Measurements from ENCODE around the gene SPN. TPM values are rescaled to one million over a fixed set of nuclear protein-coding genes. Genes with fewer than 3 reads are reported as not detected.

The SPN gene
- total and polyA plus RNA-seq, 11 donors, result 0.44 to 17.0 (median 1.3) TPM

DNA sequence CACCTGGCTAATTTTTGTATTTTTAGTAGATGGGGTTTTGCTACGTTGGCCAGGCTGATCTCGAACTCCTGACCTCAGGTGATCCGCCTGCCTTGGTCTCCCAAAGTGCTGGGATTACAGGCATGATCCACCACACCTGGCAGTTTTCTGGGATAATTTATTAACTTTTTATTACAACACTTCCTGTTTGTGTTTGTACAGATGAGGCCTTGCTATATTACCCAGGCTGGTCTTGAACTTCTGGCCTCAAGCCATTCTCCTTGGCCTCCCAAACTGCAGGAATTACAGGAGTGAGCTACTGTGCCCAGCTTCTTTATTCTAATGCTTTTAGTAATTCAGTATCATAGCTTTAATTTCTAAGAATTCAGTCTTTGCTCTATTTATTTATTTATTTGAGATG, 16.1 kb upstream of the SPN start:
- H3K27me3 ChIP-seq, result no peaks in the 10 kb centered on the region
- TF ChIP-seq POLR2A (IDR thresholded peaks at IDR 0.05) (no peak), CTCF (IDR thresholded peaks at IDR 0.05) (no peak)
- intact Hi-C loops (cut with DNase I), result no loop called here
- DNase-seq (no peak), ATAC-seq (no peak)
- no peak overlapping the region for H3K27ac ChIP-seq
- H3K9me3 ChIP-seq, result no peaks in the 10 kb centered on the region
- no peak overlapping the region for H3K4me3 ChIP-seq
- peaks cover 0 to 26% (median 0%) of the 10 kb centered on the region in 12 donors for H3K4me1 ChIP-seq
- 94 to 98% (median 95%) methylated on average over 3 of the region's 3 CpGs for WGBS, 4 donors
- H3K36me3 ChIP-seq, result no peaks in the 10 kb centered on the region

DNA sequence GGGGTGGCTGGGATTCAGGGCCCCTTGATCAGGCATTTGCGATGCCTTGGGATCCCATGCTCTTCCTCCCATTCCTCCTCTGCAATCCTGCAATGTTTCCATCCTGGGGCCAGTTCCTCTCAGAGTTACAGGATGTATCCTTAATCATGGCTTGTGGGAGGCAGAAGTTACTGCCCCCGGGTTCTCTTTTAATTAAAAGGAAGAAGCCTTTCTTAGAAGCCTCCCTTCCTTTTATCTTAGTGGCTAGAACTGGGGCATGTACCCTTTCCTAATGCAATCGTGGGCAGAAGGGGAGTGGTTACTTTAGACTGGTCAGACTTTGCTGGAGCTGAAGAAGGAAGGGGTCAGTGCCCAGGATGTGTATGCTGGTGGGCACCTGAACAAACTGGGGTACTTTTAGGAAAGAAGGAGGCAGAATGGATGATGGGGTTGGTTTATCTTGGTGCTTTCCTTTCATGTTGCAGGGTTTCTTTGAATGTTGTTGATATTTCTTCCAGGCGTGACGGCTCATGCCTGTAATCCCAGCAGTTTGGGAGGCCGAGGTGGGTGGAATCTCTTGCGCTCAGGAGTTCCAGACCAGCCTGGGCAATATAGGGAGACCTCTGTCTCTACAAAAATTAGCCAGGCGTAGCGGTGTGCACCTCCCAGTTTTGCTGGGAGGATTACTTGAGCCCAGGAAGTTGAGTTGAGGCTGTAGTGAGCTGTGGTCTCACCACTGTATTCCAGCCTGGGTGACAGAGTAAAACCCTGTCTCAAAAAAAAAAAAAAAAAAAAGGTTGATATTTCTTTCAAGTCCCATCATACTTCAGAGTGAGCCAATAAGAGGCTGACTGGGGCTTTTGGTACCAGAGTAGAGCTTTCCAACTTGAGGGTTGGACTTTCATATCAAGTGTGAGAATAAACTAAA, 13.2 kb upstream of the SPN start:
- Histone ChIP-seq H3K36me3 (no peaks in the 10 kb centered on the region), H3K27ac (no peak overlapping the region), H3K4me3 (no peak overlapping the region), H3K27me3 (no peaks in the 10 kb centered on the region), H3K9me3 (no peaks in the 10 kb centered on the region), H3K4me1 (peaks cover 0 to 18% (median 0%) of the 10 kb centered on the region in 12 donors)
- DNase-seq (no peak), ATAC-seq (no peak)
- 69 to 74% (median 73%) methylated on average over 9 of the region's 9 CpGs for WGBS, 4 donors
- intact Hi-C loops (cut with DNase I), result no loop called here
- TF ChIP-seq CTCF (IDR thresholded peaks at IDR 0.05), result no peak
- TF ChIP-seq POLR2A (IDR thresholded peaks at IDR 0.05), result no peak

DNA sequence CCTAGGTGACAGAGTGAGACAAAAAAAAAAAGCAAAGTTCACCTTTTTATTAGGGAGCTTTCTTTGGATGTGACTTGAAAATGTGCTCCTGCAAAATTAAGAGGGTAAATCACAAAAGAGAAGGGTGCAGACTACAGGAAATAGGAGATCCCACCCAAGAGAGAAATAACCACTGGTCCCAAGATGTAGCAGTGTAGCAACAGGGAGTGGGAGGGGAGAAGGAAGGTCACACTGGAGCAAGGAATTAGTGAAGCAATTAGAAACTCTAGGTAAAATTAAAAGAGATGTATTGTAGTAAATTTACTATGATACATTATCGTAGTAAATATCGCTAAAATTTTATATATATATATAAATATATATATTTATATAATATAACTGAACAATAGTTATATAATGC, 12.3 kb upstream of the SPN start:
- Histone ChIP-seq H3K27me3 (no peaks in the 10 kb centered on the region), H3K36me3 (no peaks in the 10 kb centered on the region), H3K9me3 (no peaks in the 10 kb centered on the region), H3K4me3 (no peak overlapping the region), H3K4me1 (peaks cover 0 to 11% (median 0%) of the 10 kb centered on the region in 12 donors), H3K27ac (no peak overlapping the region)
- ATAC-seq (no peak), DNase-seq (no peak)
- TF ChIP-seq POLR2A (IDR thresholded peaks at IDR 0.05), result no peak
- intact Hi-C loops (cut with DNase I), result no loop called here
- WGBS, 4 donors, result 94 to 98% (median 95%) methylated on average over 2 of the region's 2 CpGs

- 91 to 93% (median 93%) methylated on average over 2 of the region's 2 CpGs for WGBS, 4 donors
- Histone ChIP-seq H3K36me3 (no peaks in the 10 kb centered on the region), H3K9me3 (no peaks in the 10 kb centered on the region), H3K4me1 (peaks cover 0 to 9% (median 0%) of the 10 kb centered on the region in 12 donors), H3K4me3 (no peak overlapping the region), H3K27me3 (no peaks in the 10 kb centered on the region), H3K27ac (no peak overlapping the region)
- intact Hi-C loops (cut with DNase I), result no loop called here
- DNase-seq, result no peak
- no peak for TF ChIP-seq POLR2A (IDR thresholded peaks at IDR 0.05)
- no peak for TF ChIP-seq CTCF (IDR thresholded peaks at IDR 0.05)
- ATAC-seq, result no peak
Observed at GRCh38 chr16:29651774-29652349, 11.2 kb upstream of the SPN start.
